K562 (cell line): ENCODE measurements around the gene TULP1. TPM values are rescaled to one million over a fixed set of nuclear protein-coding genes. Genes with fewer than 3 reads are reported as not detected.

ENCODE experiments used
- ARID1B ChIP-seq: fragments of 450-650 bp; IDR thresholded peaks from 2 replicates; pipeline ENCODE4 v1.6.1; 2016; ENCODE audit warnings: antibody characterized with exemption, mild to moderate bottlenecking, inconsistent platforms
- DDX20 ChIP-seq: fragments of 450-650 bp; IDR thresholded peaks from 2 replicates; pipeline ENCODE4 v1.6.1; 2016; ENCODE audit warnings: missing genetic modification characterization, low read depth, mild to moderate bottlenecking, missing compliant biosample characterization, moderate library complexity
- ESRRA ChIP-seq: fragments of 450-650 bp; IDR thresholded peaks from 2 replicates; pipeline ENCODE4 v1.6.1; 2014; ENCODE audit warnings: low read depth, mild to moderate bottlenecking, moderate library complexity, borderline replicate concordance
- FOXJ2 ChIP-seq: fragments of 200-800 bp; sonication (Bioruptor generic); IDR thresholded peaks from 2 replicates; pipeline ENCODE4 v1.6.1; 2016; ENCODE audit warnings: missing genetic modification characterization, missing compliant biosample characterization
- HNRNPL ChIP-seq: fragments of 200-400 bp; formaldehyde crosslinking; IDR thresholded peaks from 2 replicates; pipeline ENCODE4 v1.6.1; 2017; ENCODE audit warnings: low read depth, mild to moderate bottlenecking, low read length
- ILF3 ChIP-seq: fragments of 450-650 bp; IDR thresholded peaks from 2 replicates; pipeline ENCODE4 v1.6.1; 2018; ENCODE audit warnings: antibody characterized with exemption, mild to moderate bottlenecking, moderate library complexity, borderline replicate concordance
- KAT7 ChIP-seq: sonication (generic); formaldehyde crosslinking; IDR thresholded peaks from 2 replicates; pipeline ENCODE4 v1.8.0; 2022; ENCODE audit warnings: missing genetic modification reagents, mild to moderate bottlenecking, borderline replicate concordance
- KDM1A ChIP-seq, 2 experiments: fragments of 450-650 bp; IDR thresholded peaks; 2 replicates each; pipeline ENCODE4 v1.6.1; 2016; ENCODE audit warnings: mild to moderate bottlenecking in 2 of 2
- NCOA1 ChIP-seq: fragments of 450-650 bp; IDR thresholded peaks from 2 replicates; pipeline ENCODE4 v1.6.1; 2016; ENCODE audit warnings: low read depth
- OTX1 ChIP-seq: fragments of 450-650 bp; formaldehyde crosslinking; IDR thresholded peaks from 2 replicates; pipeline ENCODE4 v1.4.0; 2022; ENCODE audit warnings: mild to moderate bottlenecking
- SIN3A ChIP-seq, 2 experiments: fragments of 150-350 bp in 1 of 2; IDR thresholded peaks; 2 replicates each; pipeline ENCODE4 v1.6.1; 2011 to 2016; ENCODE audit warnings: borderline replicate concordance in 2 of 2, low read depth in 2 of 2, low read length in 2 of 2, mild to moderate bottlenecking in 2 of 2, moderate library complexity in 2 of 2; ENCODE audit not compliant: control insufficient read depth in 1 of 2
- TAF1 ChIP-seq: IDR thresholded peaks from 2 replicates; pipeline ENCODE4 v1.6.1; 2011; ENCODE audit warnings: mild to moderate bottlenecking, low read length, moderate library complexity; ENCODE audit not compliant: insufficient read depth, control insufficient read depth, severe bottlenecking; ENCODE audit errors: extremely low read depth
- TSC22D4 ChIP-seq: fragments of 450-650 bp; IDR thresholded peaks from 2 replicates; pipeline ENCODE4 v1.6.1; 2016; ENCODE audit warnings: missing genetic modification characterization, missing biosample characterization, control low read depth
- WHSC1 ChIP-seq: IDR thresholded peaks from one replicate; pipeline ENCODE4 v1.6.1; 2012; ENCODE audit warnings: low read length, control low read depth, inconsistent platforms
- YBX1 ChIP-seq: fragments of 450-650 bp; IDR thresholded peaks from 2 replicates; pipeline ENCODE4 v1.7.1; 2016; ENCODE audit warnings: mild to moderate bottlenecking
- ZNF146 ChIP-seq: IDR thresholded peaks from one replicate; pipeline ENCODE4 v1.6.1; 2018; ENCODE audit warnings: missing compliant biosample characterization; ENCODE audit not compliant: unreplicated experiment
- ZNF316 ChIP-seq: fragments of 450-650 bp; IDR thresholded peaks from 2 replicates; pipeline ENCODE4 v1.6.1; 2016
- ZNF583 ChIP-seq: fragments of 250-450 bp; sonication (Bioruptor Pico); IDR thresholded peaks from 2 replicates; pipeline ENCODE4 v1.4.0; 2020
- ZNF586 ChIP-seq: fragments of 450-650 bp; formaldehyde crosslinking; conservative IDR thresholded peaks from 2 replicates; pipeline ENCODE4 v1.4.0; 2020; ENCODE audit warnings: mild to moderate bottlenecking, moderate library complexity
- polyA plus RNA-seq, 8 experiments: library from polyadenylated mRNA; depleted of rRNA in 4 of 8; stranded (reverse) in 5 of 8; unstranded in 3 of 8; fragments of >200 nt; fragmentation: Nextera tagmentation in 2 of 8; fragmentation: Illumina TruSeq in 1 of 8; extraction: Ambion mirVana in 2 of 8; extraction: Trizol in 1 of 8; gene quantifications; 2 replicates each; pipeline versions ENCODE4 v1.2.1 to v1.2.3, GENCODE V29; 2011 to 2014; ENCODE audit warnings: inconsistent platforms in 1 of 8, missing spikeins in 1 of 8
- total RNA-seq, 7 experiments: library from RNA; depleted of rRNA in 6 of 7; stranded (reverse); fragments of >200 nt in 6 of 7; fragmentation: Illumina TruSeq in 2 of 7; extraction: Trizol in 2 of 7; gene quantifications; 2 replicates each; pipeline versions ENCODE4 v1.2.1 to v1.2.3, GENCODE V29; 2011 to 2021; ENCODE audit warnings: low replicate concordance in 1 of 7
- TF ChIP-seq, protein P1 (sequence below): fragments of 250-450 bp; sonication (Bioruptor Pico); IDR thresholded peaks from 2 replicates; pipeline ENCODE4 v1.5.0; 2021
- TF ChIP-seq, protein P2 (sequence below): sonication (generic); formaldehyde crosslinking; IDR thresholded peaks from 2 replicates; pipeline ENCODE4 v1.8.0; 2022; ENCODE audit warnings: mild to moderate bottlenecking, missing genetic modification reagents
- TF ChIP-seq, protein P3 (sequence below), 2 experiments: fragments of 150-350 bp in 1 of 2; IDR thresholded peaks; 2 replicates each; pipeline ENCODE4 v1.6.1; 2012 to 2016; ENCODE audit warnings: low read depth in 2 of 2, low read length in 2 of 2, mild to moderate bottlenecking in 1 of 2, moderate library complexity in 1 of 2

Gene TULP1
- total and polyA plus RNA-seq, 9 of the 15 experiments (the other 6 are each of a cell fraction or from before 2014, with no cell fraction given) = 0.06 to 0.17 (median 0.09) TPM; not detected in 6

DNA sequence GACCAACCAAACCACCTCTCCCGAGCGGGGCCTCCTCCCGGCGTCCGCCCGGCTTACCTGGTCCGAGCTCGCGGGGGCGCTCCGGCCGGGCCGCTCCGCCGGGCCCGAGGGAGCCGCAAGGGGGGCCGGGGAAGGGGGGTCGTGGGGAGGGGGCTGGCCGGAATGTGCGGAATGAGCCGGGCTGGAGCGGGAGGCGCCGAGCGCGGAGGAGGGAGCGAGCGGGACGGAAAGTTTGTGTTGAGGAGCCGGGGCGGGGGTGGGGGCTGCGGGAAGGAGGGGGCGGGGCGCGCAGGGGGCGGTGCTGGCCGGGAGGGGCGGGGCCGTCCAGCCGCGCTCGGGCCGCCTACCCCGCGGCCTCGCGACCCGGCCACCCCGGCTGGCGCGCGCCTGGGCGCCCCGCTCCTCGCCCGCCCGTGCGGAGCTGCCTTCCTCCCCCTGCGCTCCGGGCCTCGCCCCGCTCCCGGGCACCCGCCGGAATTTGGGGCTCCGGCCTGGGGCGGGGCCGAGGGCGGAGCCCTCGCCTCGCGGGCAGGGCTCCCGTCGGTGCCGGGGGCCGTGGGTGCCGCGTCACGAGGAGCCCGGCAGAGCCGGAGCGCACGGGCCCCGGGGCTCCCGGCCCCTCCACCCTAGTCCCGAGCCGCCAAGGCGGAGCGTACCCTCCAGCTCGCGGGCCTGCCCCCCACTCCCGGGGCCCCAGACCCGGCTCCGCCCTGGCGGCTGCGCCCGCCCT is 15.7 kb downstream of the TULP1 start, which contains the start of gene TEAD3 (continued):
- TF ChIP-seq, protein P1, sequence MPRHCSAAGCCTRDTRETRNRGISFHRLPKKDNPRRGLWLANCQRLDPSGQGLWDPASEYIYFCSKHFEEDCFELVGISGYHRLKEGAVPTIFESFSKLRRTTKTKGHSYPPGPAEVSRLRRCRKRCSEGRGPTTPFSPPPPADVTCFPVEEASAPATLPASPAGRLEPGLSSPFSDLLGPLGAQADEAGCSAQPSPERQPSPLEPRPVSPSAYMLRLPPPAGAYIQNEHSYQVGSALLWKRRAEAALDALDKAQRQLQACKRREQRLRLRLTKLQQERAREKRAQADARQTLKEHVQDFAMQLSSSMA = no peak
- peak; percentile 75 for TF ChIP-seq HNRNPL
- no peak for TF ChIP-seq TSC22D4 (tag)
- TF ChIP-seq ILF3 = 0 out of 2 replicates have a peak, but pooled peaks have one; percentile 39
- TF ChIP-seq ZNF583 = peak; percentile 19; the same call in 1 of the 2 replicates
- TF ChIP-seq KDM1A (IDR thresholded peaks at IDR 0.05) = no peak
- TF ChIP-seq WHSC1 = no peak
- TF ChIP-seq KAT7 = no peak
- TF ChIP-seq SIN3A (IDR thresholded peaks at IDR 0.05; ENCODE audit: borderline replicate concordance in 2 of 2, control insufficient read depth in 1 of 2, low read depth in 2 of 2, low read length in 2 of 2) = peak in 1 of 2 experiments; percentile 62; a peak in 1 of 4 replicates
- TF ChIP-seq TAF1 = peak; percentile 53
- TF ChIP-seq DDX20 (tag) = no peak
- no peak for TF ChIP-seq ARID1B
- no peak for TF ChIP-seq ZNF146
- no peak for TF ChIP-seq ZNF586 (CRISPR knock-in tag)
- no peak for TF ChIP-seq NCOA1
- TF ChIP-seq, protein P2, sequence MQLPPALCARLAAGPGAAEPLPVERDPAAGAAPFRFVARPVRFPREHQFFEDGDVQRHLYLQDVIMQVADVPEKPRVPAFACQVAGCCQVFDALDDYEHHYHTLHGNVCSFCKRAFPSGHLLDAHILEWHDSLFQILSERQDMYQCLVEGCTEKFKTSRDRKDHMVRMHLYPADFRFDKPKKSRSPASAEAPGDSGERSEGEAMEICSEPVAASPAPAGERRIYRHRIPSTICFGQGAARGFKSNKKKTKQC (CRISPR knock-in tag) = no peak
- TF ChIP-seq ZNF316 = no peak
- TF ChIP-seq, protein P3, sequence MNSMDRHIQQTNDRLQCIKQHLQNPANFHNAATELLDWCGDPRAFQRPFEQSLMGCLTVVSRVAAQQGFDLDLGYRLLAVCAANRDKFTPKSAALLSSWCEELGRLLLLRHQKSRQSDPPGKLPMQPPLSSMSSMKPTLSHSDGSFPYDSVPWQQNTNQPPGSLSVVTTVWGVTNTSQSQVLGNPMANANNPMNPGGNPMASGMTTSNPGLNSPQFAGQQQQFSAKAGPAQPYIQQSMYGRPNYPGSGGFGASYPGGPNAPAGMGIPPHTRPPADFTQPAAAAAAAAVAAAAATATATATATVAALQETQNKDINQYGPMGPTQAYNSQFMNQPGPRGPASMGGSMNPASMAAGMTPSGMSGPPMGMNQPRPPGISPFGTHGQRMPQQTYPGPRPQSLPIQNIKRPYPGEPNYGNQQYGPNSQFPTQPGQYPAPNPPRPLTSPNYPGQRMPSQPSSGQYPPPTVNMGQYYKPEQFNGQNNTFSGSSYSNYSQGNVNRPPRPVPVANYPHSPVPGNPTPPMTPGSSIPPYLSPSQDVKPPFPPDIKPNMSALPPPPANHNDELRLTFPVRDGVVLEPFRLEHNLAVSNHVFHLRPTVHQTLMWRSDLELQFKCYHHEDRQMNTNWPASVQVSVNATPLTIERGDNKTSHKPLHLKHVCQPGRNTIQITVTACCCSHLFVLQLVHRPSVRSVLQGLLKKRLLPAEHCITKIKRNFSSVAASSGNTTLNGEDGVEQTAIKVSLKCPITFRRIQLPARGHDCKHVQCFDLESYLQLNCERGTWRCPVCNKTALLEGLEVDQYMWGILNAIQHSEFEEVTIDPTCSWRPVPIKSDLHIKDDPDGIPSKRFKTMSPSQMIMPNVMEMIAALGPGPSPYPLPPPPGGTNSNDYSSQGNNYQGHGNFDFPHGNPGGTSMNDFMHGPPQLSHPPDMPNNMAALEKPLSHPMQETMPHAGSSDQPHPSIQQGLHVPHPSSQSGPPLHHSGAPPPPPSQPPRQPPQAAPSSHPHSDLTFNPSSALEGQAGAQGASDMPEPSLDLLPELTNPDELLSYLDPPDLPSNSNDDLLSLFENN (IDR thresholded peaks at IDR 0.05; ENCODE audit: low read depth in 2 of 2, low read length in 2 of 2) = no peak
- no peak for TF ChIP-seq FOXJ2 (tag)
- TF ChIP-seq OTX1 (CRISPR knock-in tag) = no peak
- no peak for TF ChIP-seq ESRRA
- TF ChIP-seq YBX1 = no peak
